Transverse colon (tissue), 4 donors: Measurements from ENCODE around the gene COL4A6. TPM values are rescaled to one million over a fixed set of nuclear protein-coding genes. Genes with fewer than 3 reads are reported as not detected.

ENCODE experiments used
- DNase-seq: peaks from one replicate; pipeline ENCODE4 v3.0.0-alpha.2; 2019
- H3K27ac ChIP-seq, 4 donors: fragments of 200-600 bp; sonication (generic); 2 replicates each; pipeline ENCODE4 v1.5.1; 2016 to 2018; ENCODE audit warnings: inconsistent platforms in 4 of 4
- H3K27me3 ChIP-seq: fragments of 200-600 bp; sonication (generic); 2 replicates; pipeline ENCODE4 v1.5.1; 2017; ENCODE audit warnings: inconsistent platforms
- H3K36me3 ChIP-seq, 4 donors: fragments of 200-600 bp; sonication (generic); 2 replicates each; pipeline ENCODE4 v1.5.1; 2017 to 2019; ENCODE audit warnings: inconsistent platforms in 4 of 4
- H3K4me1 ChIP-seq, 4 donors: fragments of 200-600 bp; sonication (generic); 2 replicates each; pipeline ENCODE4 v1.5.1; 2017 to 2020; ENCODE audit warnings: inconsistent platforms in 4 of 4
- H3K4me3 ChIP-seq, 4 donors: fragments of 200-600 bp; sonication (generic); 1 replicate in 1 of 4; 2 replicates in 3 of 4; pipeline versions ENCODE4 v1.5.1 to v1.6.1; 2017 to 2019; ENCODE audit warnings: inconsistent platforms in 4 of 4
- H3K9me3 ChIP-seq, 2 donors: fragments of 200-600 bp; sonication (generic); 2 replicates each; pipeline ENCODE4 v1.5.1; 2017 to 2019; ENCODE audit warnings: inconsistent platforms in 2 of 2
- EP300 ChIP-seq: sonication (generic); formaldehyde crosslinking; IDR thresholded peaks from one replicate; pipeline ENCODE4 v1.6.1; 2017; ENCODE audit warnings: antibody characterized with exemption, low read depth
- POLR2A ChIP-seq: fragments of 450-650 bp; IDR thresholded peaks from one replicate; pipeline ENCODE4 v1.6.1; 2016; ENCODE audit warnings: antibody characterized with exemption, mild to moderate bottlenecking, moderate library complexity
- POLR2AphosphoS5 ChIP-seq, 3 donors: sonication (generic); formaldehyde crosslinking; IDR thresholded peaks; one replicate each; pipeline ENCODE4 v1.6.1; 2016; ENCODE audit warnings: antibody characterized with exemption in 3 of 3
- WGBS, 2 donors: methylation state at CpG; one replicate each; pipeline ENCODE4 v1.1.5; 2018; ENCODE audit warnings: low coverage in 1 of 2; 5-methylcytosine and 5-hydroxymethylcytosine counted together
- in situ Hi-C, 4 donors: fragments of 200-750 bp; cut with MboI; loops; one replicate each; pipeline versions ENCODE4 v1.15.0 to v1.15.1; 2017; ENCODE audit warnings: low sequenced_read_pairs in 3 of 4, low pct_ligation_motif_present in 1 of 4, low pct_unique_long_range_greater_than_20kb in 1 of 4
- intact Hi-C: fragments of 100-400 bp; cut with DNase I; formaldehyde crosslinking; loops from one replicate; pipeline ENCODE4 v1.15.1; 2023; ENCODE audit warnings: low total_unique reads
- total RNA-seq, 4 donors: library from RNA; depleted of rRNA; stranded (reverse); fragments of >200 nt; gene quantifications; one replicate each; pipeline ENCODE4 v1.1.0, GENCODE V29; 2016
- TF ChIP-seq, protein P1 (sequence below), 5 experiments: fragments of 200-600 bp in 3 of 5; fragments of 450-650 bp in 2 of 5; sonication (generic) in 3 of 5; IDR thresholded peaks; 1 replicate in 2 of 5; 2 replicates in 3 of 5; pipeline ENCODE4 v1.5.1; 2016 to 2017; ENCODE audit warnings: antibody characterized with exemption in 5 of 5, inconsistent platforms in 3 of 5, mild to moderate bottlenecking in 2 of 5, moderate library complexity in 1 of 5

Gene COL4A6
- total RNA-seq, 4 donors from 2014 or later: 0.32 to 0.75 (median 0.57) TPM

DNA sequence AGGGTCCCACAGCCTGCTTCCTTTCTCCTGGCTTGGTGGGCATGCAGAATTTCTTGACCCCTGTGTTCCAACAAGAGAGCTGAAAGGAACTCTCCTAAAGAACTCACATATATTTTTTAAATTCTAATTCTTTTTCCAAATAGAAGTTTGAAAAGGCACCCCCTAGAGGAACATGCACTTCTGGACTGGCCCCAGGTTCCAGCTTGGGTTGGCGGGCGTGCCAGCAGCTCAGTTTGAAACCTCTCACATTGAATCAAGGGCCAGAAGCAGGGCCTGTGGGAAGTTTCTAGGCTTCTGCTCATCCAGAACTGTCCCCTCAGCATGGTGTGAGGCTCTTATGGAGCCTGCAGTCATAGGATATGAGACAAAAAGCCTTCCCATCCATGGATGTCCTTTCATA, 214.0 kb downstream of the COL4A6 start:
- intact Hi-C loops (no loop called here), in situ Hi-C loops (loop anchor here in 3 of 4 donors (10.0 to 25.0 kb wide), 2 partner anchors 311 to 313 kb away; no protein-coding TSS in a partner anchor)
- DNase-seq: no peak
- Histone ChIP-seq H3K4me3 (no peak overlapping the region), H3K27ac (no peak overlapping the region), H3K36me3 (no peaks in the 10 kb centered on the region), H3K27me3 (no peaks in the 10 kb centered on the region), H3K9me3 (no peaks in the 10 kb centered on the region), H3K4me1 (no peaks in the 10 kb centered on the region)
- 82% methylated on average over 2 of the region's 2 CpGs; no CpG with 5 or more reads in 1 of the 2 donors for WGBS, 2 donors
- TF ChIP-seq POLR2AphosphoS5 (IDR thresholded peaks at IDR 0.05) (no peak), EP300 (no peak), POLR2A (no peak)
- TF ChIP-seq, protein P1, sequence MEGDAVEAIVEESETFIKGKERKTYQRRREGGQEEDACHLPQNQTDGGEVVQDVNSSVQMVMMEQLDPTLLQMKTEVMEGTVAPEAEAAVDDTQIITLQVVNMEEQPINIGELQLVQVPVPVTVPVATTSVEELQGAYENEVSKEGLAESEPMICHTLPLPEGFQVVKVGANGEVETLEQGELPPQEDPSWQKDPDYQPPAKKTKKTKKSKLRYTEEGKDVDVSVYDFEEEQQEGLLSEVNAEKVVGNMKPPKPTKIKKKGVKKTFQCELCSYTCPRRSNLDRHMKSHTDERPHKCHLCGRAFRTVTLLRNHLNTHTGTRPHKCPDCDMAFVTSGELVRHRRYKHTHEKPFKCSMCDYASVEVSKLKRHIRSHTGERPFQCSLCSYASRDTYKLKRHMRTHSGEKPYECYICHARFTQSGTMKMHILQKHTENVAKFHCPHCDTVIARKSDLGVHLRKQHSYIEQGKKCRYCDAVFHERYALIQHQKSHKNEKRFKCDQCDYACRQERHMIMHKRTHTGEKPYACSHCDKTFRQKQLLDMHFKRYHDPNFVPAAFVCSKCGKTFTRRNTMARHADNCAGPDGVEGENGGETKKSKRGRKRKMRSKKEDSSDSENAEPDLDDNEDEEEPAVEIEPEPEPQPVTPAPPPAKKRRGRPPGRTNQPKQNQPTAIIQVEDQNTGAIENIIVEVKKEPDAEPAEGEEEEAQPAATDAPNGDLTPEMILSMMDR (IDR thresholded peaks at IDR 0.05): no peak

DNA sequence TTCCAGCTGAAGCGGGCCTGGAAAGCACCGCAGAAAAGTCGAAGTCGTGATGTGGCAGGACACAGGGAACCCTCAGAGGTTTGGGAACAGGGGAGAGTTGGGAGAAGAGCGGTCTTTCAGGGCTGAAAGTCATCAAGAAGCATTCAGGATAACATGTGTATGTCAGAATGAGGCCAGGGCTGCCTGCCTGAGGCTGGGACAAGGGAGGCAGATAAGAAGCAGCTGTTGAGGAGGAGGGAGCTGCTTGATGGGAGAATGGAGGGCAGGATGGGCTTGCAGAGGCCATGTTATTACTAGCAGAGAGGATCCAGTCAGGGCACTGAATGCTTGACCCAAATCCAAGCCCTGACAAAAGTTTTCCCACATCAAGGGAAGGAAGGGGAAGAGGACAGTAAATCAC, 214.6 kb downstream of the COL4A6 start:
- in situ Hi-C loops (loop anchor here in 3 of 4 donors (10.0 to 25.0 kb wide), 2 partner anchors 311 to 314 kb away; no protein-coding TSS in a partner anchor), intact Hi-C loops (no loop called here)
- TF ChIP-seq POLR2A (no peak), EP300 (no peak), POLR2AphosphoS5 (IDR thresholded peaks at IDR 0.05) (no peak)
- TF ChIP-seq, protein P1 (IDR thresholded peaks at IDR 0.05): no peak
- H3K27ac ChIP-seq: no peak overlapping the region
- WGBS, 2 donors: 65 to 78% methylated on average over 3 to 5 of the region's 5 CpGs
- H3K4me1 ChIP-seq: no peaks in the 10 kb centered on the region
- H3K9me3 ChIP-seq: no peaks in the 10 kb centered on the region
- H3K36me3 ChIP-seq: no peaks in the 10 kb centered on the region
- no peaks in the 10 kb centered on the region for H3K27me3 ChIP-seq
- DNase-seq: no peak
- no peak overlapping the region for H3K4me3 ChIP-seq

DNA sequence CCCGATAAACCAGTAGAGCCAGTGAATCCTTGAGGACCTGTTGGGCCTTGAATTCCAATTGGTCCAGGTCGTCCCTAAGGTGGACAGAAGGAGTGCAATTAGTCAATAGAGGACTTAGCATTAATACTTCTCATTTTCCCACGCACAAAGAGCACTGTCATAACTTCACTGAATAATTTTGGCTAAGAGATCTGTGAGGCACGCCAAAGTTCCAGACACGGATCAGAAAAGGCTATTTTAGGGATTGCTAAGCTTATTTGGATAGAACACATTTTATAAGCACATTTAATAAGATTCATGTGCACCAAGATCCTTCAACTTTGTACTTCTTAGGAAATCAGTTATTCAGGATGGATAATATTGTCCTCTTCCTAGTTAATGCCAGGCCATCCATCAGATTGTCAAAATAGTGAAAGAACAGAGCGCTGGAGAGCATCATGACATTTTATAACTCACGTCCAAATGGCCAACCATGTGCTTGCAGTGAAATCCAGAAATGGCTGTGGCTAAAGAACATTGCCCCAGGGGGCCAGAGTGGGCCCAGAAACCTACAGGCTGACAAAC, 216.8 kb downstream of the COL4A6 start:
- H3K27me3 ChIP-seq: no peaks in the 10 kb centered on the region
- intact Hi-C loops (no loop called here), in situ Hi-C loops (loop anchor here in 3 of 4 donors (10.0 to 25.0 kb wide), 2 partner anchors 313 to 316 kb away; no protein-coding TSS in a partner anchor)
- H3K4me1 ChIP-seq: no peaks in the 10 kb centered on the region
- WGBS, 2 donors: 65 to 80% methylated on average over 1 to 7 of the region's 7 CpGs
- H3K9me3 ChIP-seq: no peaks in the 10 kb centered on the region
- H3K36me3 ChIP-seq: no peaks in the 10 kb centered on the region
- DNase-seq: no peak
- H3K4me3 ChIP-seq: no peak overlapping the region
- TF ChIP-seq, protein P1 (IDR thresholded peaks at IDR 0.05): no peak
- peak in 1 of 3 donors; percentile 24 for TF ChIP-seq POLR2AphosphoS5 (IDR thresholded peaks at IDR 0.05)
- no peak overlapping the region for H3K27ac ChIP-seq

DNA sequence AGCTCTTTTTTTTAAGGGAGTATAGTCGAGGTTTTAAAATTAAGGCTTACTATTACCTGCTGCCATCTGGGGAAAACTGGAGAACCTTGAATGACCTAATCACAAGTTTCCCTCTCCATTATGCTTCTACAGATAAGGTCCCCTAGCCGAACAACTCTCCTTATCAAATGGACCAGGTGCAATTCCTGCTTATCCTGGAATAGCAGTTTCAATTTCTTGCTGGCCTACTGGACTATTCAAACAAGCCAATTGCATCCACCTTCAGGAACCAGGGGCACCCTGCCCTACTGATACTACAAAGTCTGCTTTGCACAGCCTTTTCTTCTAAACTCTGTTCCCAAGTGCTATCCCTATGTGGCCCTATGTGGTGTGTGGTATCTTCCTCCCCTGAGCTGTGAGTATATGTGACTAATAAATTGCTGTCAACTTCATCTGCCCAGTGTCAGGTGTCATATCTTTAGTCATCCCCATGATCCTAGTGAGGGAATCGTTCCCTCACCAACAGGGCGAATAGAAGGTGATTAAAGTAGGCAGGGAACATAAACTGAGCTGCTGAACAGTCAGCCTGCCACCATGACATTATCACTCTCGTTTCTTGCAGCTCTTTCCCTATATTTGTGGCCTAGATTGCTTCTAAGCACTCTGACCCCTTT, 218.1 kb downstream of the COL4A6 start:
- TF ChIP-seq, protein P1 (IDR thresholded peaks at IDR 0.05): no peak
- TF ChIP-seq POLR2A: no peak
- TF ChIP-seq POLR2AphosphoS5 (IDR thresholded peaks at IDR 0.05): no peak
- no peak for TF ChIP-seq EP300
- Histone ChIP-seq H3K27me3 (no peaks in the 10 kb centered on the region), H3K27ac (no peak overlapping the region), H3K9me3 (no peaks in the 10 kb centered on the region), H3K4me3 (no peak overlapping the region), H3K36me3 (no peaks in the 10 kb centered on the region), H3K4me1 (no peaks in the 10 kb centered on the region)
- 66 to 89% methylated on average over 3 to 5 of the region's 5 CpGs for WGBS, 2 donors
- in situ Hi-C loops (loop anchor here in 3 of 4 donors (10.0 to 25.0 kb wide), 2 partner anchors 315 to 317 kb away; no protein-coding TSS in a partner anchor), intact Hi-C loops (no loop called here)
- DNase-seq: no peak
